HepG2 (cell line): ENCODE measurements around the gene PHLPP2. TPM values are rescaled to one million over a fixed set of nuclear protein-coding genes. Genes with fewer than 3 reads are reported as not detected.
A peak's percentile ranks its signal among the peaks of the same experiment; 100 is the strongest.

Experiments
- ATAC-seq: fragments of 200-7000 bp; cut with Tn5 transposase; 3 replicates; pipeline ENCODE4 v1.9.1; 2020; ENCODE audit warnings: mild to moderate bottlenecking, moderate library complexity
- BruUV-seq: library from RNA; stranded (reverse); fragments of 400-500 nt; replicated peaks from 2 replicates; lab custom pipeline; 2021; lab: Mats Ljungman, UMichigan
- CTCF ChIA-PET: fragments of 300-600 bp; formaldehyde crosslinking; extraction: SDS; loops from one replicate; lab custom pipeline; 2021; ENCODE audit warnings: low total read pairs, inconsistent platforms, low intra/inter-chr PET ratio; lab: Yijun Ruan, JAX
- POLR2A ChIA-PET: fragments of 350-600 bp; sonication (Branson Sonifier 250); formaldehyde crosslinking; loops from one replicate; lab custom pipeline; 2020; ENCODE audit warnings: antibody characterized with exemption, inconsistent platforms; lab: Yijun Ruan, JAX
- DNase-seq: peaks from one replicate; pipeline ENCODE4 v3.0.0-alpha.2; 2015; ENCODE audit warnings: low spot score
- FAIRE-seq: peaks from 3 replicates; lab custom pipeline; 2011; peaks lifted over from hg19 to GRCh38; lab: Jason Lieb, UNC
- H2AFZ ChIP-seq: one replicate; pipeline ENCODE4 v1.6.1; 2011; ENCODE audit warnings: low read length, inconsistent platforms
- H3K27ac ChIP-seq: fragments of 300-600 bp; 3 replicates; pipeline ENCODE4 v1.8.0; 2011; ENCODE audit warnings: mixed run types, mild to moderate bottlenecking, mixed read lengths, low read length, inconsistent platforms; ENCODE audit not compliant: insufficient read depth; ENCODE audit errors: extremely low read length
- H3K27me3 ChIP-seq, 2 experiments: fragments of 200-600 bp in 1 of 2; 2 replicates in 1 of 2; 3 replicates in 1 of 2; pipeline versions ENCODE4 v1.6.0 to v1.8.0; 2011; ENCODE audit warnings: low read length in 2 of 2, mild to moderate bottlenecking in 2 of 2, moderate library complexity in 2 of 2, inconsistent platforms in 1 of 2; ENCODE audit not compliant: insufficient read depth in 2 of 2, control insufficient read depth in 1 of 2
- H3K36me3 ChIP-seq, 2 experiments: fragments of 200-600 bp in 1 of 2; replicated peaks in 1 of 2; 2 replicates in 1 of 2; 3 replicates in 1 of 2; pipeline versions ENCODE4 v1.5.1 to v1.8.0; 2011; ENCODE audit warnings: low read length in 2 of 2, inconsistent platforms in 1 of 2; ENCODE audit not compliant: insufficient read depth in 2 of 2, control insufficient read depth in 1 of 2
- H3K4me1 ChIP-seq: 2 replicates; pipeline ENCODE4 v1.5.1; 2012; ENCODE audit warnings: low read length, inconsistent platforms; ENCODE audit not compliant: insufficient read depth
- H3K4me2 ChIP-seq: 2 replicates; pipeline ENCODE4 v1.6.0; 2011; ENCODE audit warnings: low read depth, low read length, inconsistent platforms
- H3K4me3 ChIP-seq, 3 experiments: fragments of 200-600 bp in 1 of 3; sonication (generic), shearing (Covaris generic) in 1 of 3; replicated peaks in 1 of 3; 2 replicates each; pipeline ENCODE4 v1.5.1; 2011 to 2016; ENCODE audit warnings: low read length in 3 of 3, inconsistent platforms in 2 of 3, low read depth in 2 of 3, mild to moderate bottlenecking in 2 of 3, control low read depth in 1 of 3, mixed read lengths in 1 of 3; ENCODE audit not compliant: insufficient read depth in 1 of 3
- H3K79me2 ChIP-seq: one replicate; pipeline ENCODE4 v1.6.1; 2011; ENCODE audit warnings: low read length, inconsistent platforms; ENCODE audit not compliant: insufficient read depth
- H3K9ac ChIP-seq: 2 replicates; pipeline ENCODE4 v1.6.0; 2011; ENCODE audit warnings: mild to moderate bottlenecking, low read depth, low read length, inconsistent platforms; ENCODE audit not compliant: insufficient read depth
- H3K9me3 ChIP-seq: 2 replicates; pipeline ENCODE4 v1.5.1; 2012; ENCODE audit warnings: mild to moderate bottlenecking, low read length
- H4K20me1 ChIP-seq: 2 replicates; pipeline ENCODE4 v1.6.0; 2011; ENCODE audit warnings: inconsistent platforms, mild to moderate bottlenecking, low read length, moderate library complexity; ENCODE audit not compliant: insufficient read depth
- BCL6 ChIP-seq: IDR thresholded peaks from 2 replicates; pipeline ENCODE4 v1.6.1; 2016; ENCODE audit warnings: missing genetic modification reagents, missing compliant biosample characterization
- CEBPB ChIP-seq: IDR thresholded peaks from 2 replicates; pipeline ENCODE4 v1.6.1; 2011; ENCODE audit warnings: low read depth, low read length, improper control_type of control experiment, borderline replicate concordance
- CSRNP2 ChIP-seq: sonication (generic); formaldehyde crosslinking; conservative IDR thresholded peaks from 2 replicates; pipeline ENCODE4 v1.8.0; 2022; ENCODE audit warnings: low read depth, missing genetic modification reagents
- FOXO4 ChIP-seq: sonication (generic); formaldehyde crosslinking; conservative IDR thresholded peaks from 2 replicates; pipeline ENCODE4 v1.8.1; 2023; ENCODE audit warnings: missing genetic modification reagents
- HNRNPH1 ChIP-seq: fragments of 200-400 bp; formaldehyde crosslinking; optimal IDR thresholded peaks from 2 replicates; pipeline ENCODE3; 2017; ENCODE audit warnings: mild to moderate bottlenecking, low read depth, low read length
- MAZ ChIP-seq, 2 experiments: sonication (generic) in 1 of 2; formaldehyde crosslinking in 1 of 2; IDR thresholded peaks; 2 replicates each; pipeline versions ENCODE4 v1.5.0 to v1.6.1; 2012 to 2020; ENCODE audit warnings: low read depth in 2 of 2, mild to moderate bottlenecking in 2 of 2, borderline replicate concordance in 1 of 2, improper control_type of control experiment in 1 of 2, low read length in 1 of 2, missing genetic modification reagents in 1 of 2, moderate library complexity in 1 of 2
- SALL2 ChIP-seq: sonication (generic); formaldehyde crosslinking; IDR thresholded peaks from 2 replicates; pipeline ENCODE4 v1.8.1; 2023; ENCODE audit warnings: mild to moderate bottlenecking, missing genetic modification reagents, inconsistent platforms
- SOX6 ChIP-seq, 2 experiments: fragments of 450-650 bp in 1 of 2; sonication (generic) in 1 of 2; formaldehyde crosslinking in 1 of 2; IDR thresholded peaks; 2 replicates each; pipeline versions ENCODE4 v1.4.0 to v1.6.1; 2017 to 2020; ENCODE audit warnings: antibody characterized with exemption in 1 of 2, mild to moderate bottlenecking in 1 of 2, missing genetic modification reagents in 1 of 2
- SP1 ChIP-seq, 2 experiments: fragments of 450-650 bp in 1 of 2; sonication (generic) in 1 of 2; formaldehyde crosslinking in 1 of 2; IDR thresholded peaks; 2 replicates each; pipeline versions ENCODE4 v1.4.0 to v1.6.1; 2016 to 2020; ENCODE audit warnings: missing genetic modification reagents in 1 of 2
- SP4 ChIP-seq: sonication (generic); formaldehyde crosslinking; IDR thresholded peaks from 2 replicates; pipeline ENCODE4 v1.8.1; 2023; ENCODE audit warnings: mild to moderate bottlenecking, missing genetic modification reagents
- ZNF138 ChIP-seq: sonication (generic); formaldehyde crosslinking; IDR thresholded peaks from 2 replicates; pipeline ENCODE4 v1.5.0; 2020; ENCODE audit warnings: mild to moderate bottlenecking, low read depth, missing genetic modification reagents
- ZNF253 ChIP-seq: sonication (generic); formaldehyde crosslinking; IDR thresholded peaks from 2 replicates; pipeline ENCODE4 v1.8.0; 2022; ENCODE audit warnings: mild to moderate bottlenecking, missing genetic modification reagents, borderline replicate concordance
- ZNF816 ChIP-seq: sonication (generic); formaldehyde crosslinking; IDR thresholded peaks from 2 replicates; pipeline ENCODE4 v1.8.0; 2022; ENCODE audit warnings: missing genetic modification reagents, mild to moderate bottlenecking, borderline replicate concordance
- WGBS: methylation state at CpG from one replicate; pipeline ENCODE4 v1.1.6; 2017; ENCODE audit warnings: low lambda C conversion rate; 5-methylcytosine and 5-hydroxymethylcytosine counted together
- in situ Hi-C: cut with HindIII; loops from 2 replicates; pipeline ENCODE4 v1.10.0; 2017; ENCODE audit warnings: low pct_unique_long_range_greater_than_20kb; ENCODE audit not compliant: extremely low pct_ligation_motif_present
- intact Hi-C: fragments of 100-400 bp; cut with micrococcal nuclease; formaldehyde crosslinking; loops from one replicate; pipeline ENCODE4 v1.10.0; 2022; ENCODE audit not compliant: unreplicated experiment
- polyA plus RNA-seq, 8 experiments: library from polyadenylated mRNA; depleted of rRNA in 3 of 8; stranded (reverse) in 7 of 8; unstranded in 1 of 8; fragments of >200 nt; fragmentation: Illumina TruSeq in 4 of 8; extraction: Trizol in 4 of 8; gene quantifications; 2 replicates each; pipeline versions ENCODE4 v1.2.1 to v1.2.3, GENCODE V29; 2011 to 2016; ENCODE audit warnings: low read depth in 4 of 8, missing spikeins in 1 of 8, mixed read lengths in 1 of 8; ENCODE audit not compliant: insufficient read depth in 1 of 8
- total RNA-seq, 5 experiments: library from RNA; depleted of rRNA; stranded (reverse); fragments of >200 nt; fragmentation: Illumina TruSeq; extraction: Trizol; gene quantifications; 2 replicates each; pipeline ENCODE4 v1.2.3, GENCODE V29; 2016; ENCODE audit warnings: low read depth in 1 of 5
- TF ChIP-seq, protein P1 (sequence below): IDR thresholded peaks from 2 replicates; pipeline ENCODE4 v1.6.1; 2016; ENCODE audit warnings: missing biosample characterization, missing genetic modification reagents, low read depth
- TF ChIP-seq, protein P2 (sequence below): sonication (generic); formaldehyde crosslinking; IDR thresholded peaks from 2 replicates; pipeline ENCODE4 v1.5.0; 2020; ENCODE audit warnings: mild to moderate bottlenecking, missing genetic modification reagents
- TF ChIP-seq, protein P3 (sequence below): sonication (generic); formaldehyde crosslinking; IDR thresholded peaks from 2 replicates; pipeline ENCODE4 v1.8.0; 2022; ENCODE audit warnings: missing genetic modification reagents, low read depth, mild to moderate bottlenecking, borderline replicate concordance

The PHLPP2 gene
- total and polyA plus RNA-seq, 2 of the 13 experiments (the other 11 are each of a cell fraction or from before 2014, with no cell fraction given), result 8.9 TPM

DNA sequence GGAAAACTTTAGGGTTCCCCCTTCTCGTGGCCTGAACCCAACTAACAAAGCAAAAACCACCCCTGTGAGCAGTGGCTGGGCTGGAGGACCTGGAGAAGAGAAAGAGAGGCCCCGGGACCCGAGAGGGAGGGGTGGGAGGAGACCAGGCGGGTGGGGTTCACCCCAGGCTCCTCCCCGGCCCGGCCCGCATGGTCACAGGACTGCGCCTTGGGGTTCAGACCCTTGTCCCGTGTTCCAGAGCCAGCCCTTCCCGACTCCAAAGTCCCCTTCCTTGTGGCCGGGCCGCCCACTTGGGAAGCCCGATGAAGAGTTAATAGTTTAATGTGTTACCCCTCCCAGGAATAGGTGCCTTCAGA lies 97.7 kb downstream of the PHLPP2 start:
- POLR2A ChIA-PET, result no interaction called here
- no TSS peak for BruUV-seq
- TF ChIP-seq CSRNP2 (CRISPR knock-in tag) (no peak), CEBPB (no peak), SOX6 (IDR thresholded peaks at IDR 0.05) (no peak), SOX6 (CRISPR knock-in tag; IDR thresholded peaks at IDR 0.05) (peak; percentile 12; the same call in 1 of the 2 replicates), ZNF138 (CRISPR knock-in tag) (no peak), MAZ (IDR thresholded peaks at IDR 0.05; ENCODE audit: borderline replicate concordance, low read depth, low read length) (no peak), MAZ (CRISPR knock-in tag; IDR thresholded peaks at IDR 0.05; ENCODE audit: low read depth) (no peak), SP1 (IDR thresholded peaks at IDR 0.05) (no peak), SP1 (CRISPR knock-in tag; IDR thresholded peaks at IDR 0.05) (no peak), HNRNPH1 (no peak), BCL6 (CRISPR knock-in tag) (no peak), SALL2 (CRISPR knock-in tag) (0 out of 2 replicates have a peak, but pooled peaks have one; percentile 7), ZNF253 (CRISPR knock-in tag) (no peak), FOXO4 (CRISPR knock-in tag) (0 out of 2 replicates have a peak, but pooled peaks have one; percentile 2), ZNF816 (no peak), SP4 (no peak)
- TF ChIP-seq, protein P1, sequence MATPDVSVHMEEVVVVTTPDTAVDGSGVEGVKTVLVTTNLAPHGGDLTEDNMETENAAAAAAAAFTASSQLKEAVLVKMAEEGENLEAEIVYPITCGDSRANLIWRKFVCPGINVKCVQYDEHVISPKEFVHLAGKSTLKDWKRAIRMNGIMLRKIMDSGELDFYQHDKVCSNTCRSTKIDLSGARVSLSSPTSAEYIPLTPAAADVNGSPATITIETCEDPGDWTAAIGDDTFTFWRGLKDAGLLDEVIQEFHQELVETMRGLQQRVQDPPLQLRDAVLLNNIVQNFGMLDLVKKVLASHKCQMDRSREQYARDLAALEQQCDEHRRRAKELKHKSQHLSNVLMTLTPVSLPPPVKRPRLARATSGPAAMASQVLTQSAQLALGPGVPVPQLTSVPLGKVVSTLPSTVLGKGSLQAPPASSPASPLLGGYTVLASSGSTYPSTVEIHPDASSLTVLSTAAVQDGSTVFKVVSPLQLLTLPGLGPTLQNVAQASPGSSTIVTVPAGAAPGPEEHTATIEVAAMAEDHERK (CRISPR knock-in tag), result no peak
- TF ChIP-seq, protein P2, sequence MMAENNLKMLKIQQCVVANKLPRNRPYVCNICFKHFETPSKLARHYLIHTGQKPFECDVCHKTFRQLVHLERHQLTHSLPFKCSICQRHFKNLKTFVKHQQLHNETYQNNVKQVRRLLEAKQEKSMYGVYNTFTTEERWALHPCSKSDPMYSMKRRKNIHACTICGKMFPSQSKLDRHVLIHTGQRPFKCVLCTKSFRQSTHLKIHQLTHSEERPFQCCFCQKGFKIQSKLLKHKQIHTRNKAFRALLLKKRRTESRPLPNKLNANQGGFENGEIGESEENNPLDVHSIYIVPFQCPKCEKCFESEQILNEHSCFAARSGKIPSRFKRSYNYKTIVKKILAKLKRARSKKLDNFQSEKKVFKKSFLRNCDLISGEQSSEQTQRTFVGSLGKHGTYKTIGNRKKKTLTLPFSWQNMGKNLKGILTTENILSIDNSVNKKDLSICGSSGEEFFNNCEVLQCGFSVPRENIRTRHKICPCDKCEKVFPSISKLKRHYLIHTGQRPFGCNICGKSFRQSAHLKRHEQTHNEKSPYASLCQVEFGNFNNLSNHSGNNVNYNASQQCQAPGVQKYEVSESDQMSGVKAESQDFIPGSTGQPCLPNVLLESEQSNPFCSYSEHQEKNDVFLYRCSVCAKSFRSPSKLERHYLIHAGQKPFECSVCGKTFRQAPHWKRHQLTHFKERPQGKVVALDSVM (CRISPR knock-in tag), result no peak
- TF ChIP-seq, protein P3, sequence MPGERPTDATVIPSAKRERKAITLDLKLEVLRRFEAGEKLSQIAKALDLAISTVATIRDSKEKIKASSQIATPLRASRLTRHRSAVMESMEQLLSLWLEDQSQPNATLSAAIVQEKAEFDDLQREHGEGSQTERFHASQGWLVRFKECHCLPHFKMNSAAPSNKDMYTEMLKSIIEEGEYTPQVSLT (CRISPR knock-in tag), result no peak

More for the DNA sequence above, 97.7 kb downstream of the PHLPP2 start:
- DNase-seq, result no peak
- Histone ChIP-seq H3K4me2 (peak overlapping the region; percentile 93), H3K27me3 (no peaks in the 10 kb centered on the region; a peak in 1 of 5 replicates), H3K36me3 (no peaks in the 10 kb centered on the region), H3K4me3 (peak overlapping the region; percentile 81 to 92 (median 90)), H2AFZ (no peak overlapping the region), H3K9ac (peak overlapping the region; percentile 77; the same call in 1 of the 2 replicates), H4K20me1 (no peaks in the 10 kb centered on the region), H3K79me2 (no peaks in the 10 kb centered on the region), H3K27ac (no peak overlapping the region), H3K9me3 (no peaks in the 10 kb centered on the region), H3K4me1 (peaks cover 49% of the 10 kb centered on the region)
- 34% methylated on average over 13 of the region's 13 CpGs for WGBS
- CTCF ChIA-PET, result interaction anchor here (1.3 kb wide), 1 partner anchor 19 kb away, joined by 3 read pairs; no protein-coding TSS in a partner anchor
- in situ Hi-C loops, result no loop called here
- FAIRE-seq, result no peak
- intact Hi-C loops, result no loop called here
- ATAC-seq, result peak; percentile 9; the same call in 2 of the 3 replicates
